ENCODE data around the gene CDC14B.

DNA sequence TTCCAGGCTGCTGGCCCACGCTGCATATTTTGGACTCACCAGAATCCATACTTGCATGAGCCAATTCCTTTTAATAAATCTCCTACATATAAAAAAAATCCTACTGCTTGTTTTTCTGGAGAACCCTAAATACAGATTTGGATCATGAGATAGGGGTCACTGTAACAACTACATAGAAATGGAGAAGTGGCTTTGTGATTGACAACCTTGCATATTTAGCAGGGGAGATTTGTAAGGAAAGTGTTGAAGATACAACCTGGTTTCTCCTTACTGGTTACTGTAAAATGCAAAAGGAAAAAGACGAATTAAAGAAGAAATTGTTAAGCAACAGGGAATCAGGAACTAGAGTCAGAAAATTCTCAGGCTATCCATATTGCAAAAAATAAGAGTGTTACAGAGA, 94.9 kb downstream of the CDC14B start:
- TF ChIP-seq POLR2A (IDR thresholded peaks at IDR 0.05): no peak
- TF ChIP-seq, protein P1, sequence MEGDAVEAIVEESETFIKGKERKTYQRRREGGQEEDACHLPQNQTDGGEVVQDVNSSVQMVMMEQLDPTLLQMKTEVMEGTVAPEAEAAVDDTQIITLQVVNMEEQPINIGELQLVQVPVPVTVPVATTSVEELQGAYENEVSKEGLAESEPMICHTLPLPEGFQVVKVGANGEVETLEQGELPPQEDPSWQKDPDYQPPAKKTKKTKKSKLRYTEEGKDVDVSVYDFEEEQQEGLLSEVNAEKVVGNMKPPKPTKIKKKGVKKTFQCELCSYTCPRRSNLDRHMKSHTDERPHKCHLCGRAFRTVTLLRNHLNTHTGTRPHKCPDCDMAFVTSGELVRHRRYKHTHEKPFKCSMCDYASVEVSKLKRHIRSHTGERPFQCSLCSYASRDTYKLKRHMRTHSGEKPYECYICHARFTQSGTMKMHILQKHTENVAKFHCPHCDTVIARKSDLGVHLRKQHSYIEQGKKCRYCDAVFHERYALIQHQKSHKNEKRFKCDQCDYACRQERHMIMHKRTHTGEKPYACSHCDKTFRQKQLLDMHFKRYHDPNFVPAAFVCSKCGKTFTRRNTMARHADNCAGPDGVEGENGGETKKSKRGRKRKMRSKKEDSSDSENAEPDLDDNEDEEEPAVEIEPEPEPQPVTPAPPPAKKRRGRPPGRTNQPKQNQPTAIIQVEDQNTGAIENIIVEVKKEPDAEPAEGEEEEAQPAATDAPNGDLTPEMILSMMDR (IDR thresholded peaks at IDR 0.05): no peak
